Fibroblast of villous mesenchyme (primary cell): ENCODE results near the gene SATB1. TPM values are rescaled to one million over a fixed set of nuclear protein-coding genes. Genes with fewer than 3 reads are reported as not detected.
"Not testable (repeated sequence)": the region's sequence is repeated elsewhere in the genome, so short reads cannot be mapped to it uniquely, and the experiment has no call there.

Source experiments
- DNase-seq: peaks from one replicate; pipeline ENCODE4 v3.0.0-alpha.2; 2010; ENCODE audit warnings: low read depth
- H3K4me3 ChIP-seq: 2 replicates; pipeline ENCODE4 v1.5.1; 2011; ENCODE audit warnings: low read depth, mild to moderate bottlenecking, low read length
- CTCF ChIP-seq: IDR thresholded peaks from 2 replicates; pipeline ENCODE4 v1.5.1; 2012; ENCODE audit warnings: low read depth, mild to moderate bottlenecking, low read length; ENCODE audit not compliant: insufficient read depth
- total RNA-seq: library from RNA; depleted of rRNA; stranded (reverse); fragments of >200 nt; gene quantifications from 2 replicates; pipeline ENCODE4 v1.2.3, GENCODE V29; 2012

Gene SATB1
- total RNA-seq, 1 donor = 17.7 TPM

GRCh38 chr3:18338827-18339514 is 86.2 kb downstream of the SATB1 start:
- H3K4me3 ChIP-seq = no peak overlapping the region
- no peak for TF ChIP-seq CTCF
- DNase-seq = no peak

GRCh38 chr3:18337231-18337630 is 87.9 kb downstream of the SATB1 start:
- no peak overlapping the region for H3K4me3 ChIP-seq
- DNase-seq = no peak
- TF ChIP-seq CTCF = no peak

GRCh38 chr3:18334837-18335601 is 90.1 kb downstream of the SATB1 start:
- TF ChIP-seq CTCF = no peak
- no peak overlapping the region for H3K4me3 ChIP-seq
- no peak for DNase-seq

- H3K4me3 ChIP-seq, DNase-seq: not testable (repeated sequence)
These were observed 94.2 kb downstream of the SATB1 start for GRCh38 chr3:18330772-18331441.

- TF ChIP-seq CTCF = no peak
- H3K4me3 ChIP-seq = no peak overlapping the region
- DNase-seq = no peak
These were observed 117.0 kb downstream of the SATB1 start for GRCh38 chr3:18308096-18308650.

GRCh38 chr3:18307529-18307928 is 117.6 kb downstream of the SATB1 start:
- no peak overlapping the region for H3K4me3 ChIP-seq
- no peak for DNase-seq
- no peak for TF ChIP-seq CTCF

GRCh38 chr3:18302517-18302916 is 122.6 kb downstream of the SATB1 start:
- TF ChIP-seq CTCF = no peak
- no peak overlapping the region for H3K4me3 ChIP-seq
- DNase-seq = peak; percentile 52
